ENCODE data around the gene FANCE. TPM values are rescaled to one million over a fixed set of nuclear protein-coding genes. Genes with fewer than 3 reads are reported as not detected.
A peak's percentile ranks its signal among the peaks of the same experiment; 100 is the strongest.
"Not testable (repeated sequence)": the region's sequence is repeated elsewhere in the genome, so short reads cannot be mapped to it uniquely, and the experiment has no call there.

Gene FANCE
- total RNA-seq, 1 experiment from 2014 or later = 12.9 TPM

GRCh38 chr6:35432702-35433101 is 19.4 kb upstream of the FANCE start:
- DNase-seq (ENCODE audit: low read depth) = not testable (repeated sequence)

GRCh38 chr6:35435074-35435837 is 16.9 kb upstream of the FANCE start:
- peak; percentile 39 for DNase-seq (ENCODE audit: low read depth)

- no peak for DNase-seq (ENCODE audit: low read depth)
These were observed 15.9 kb upstream of the FANCE start for GRCh38 chr6:35436071-35436857.

GRCh38 chr6:35438378-35439065 is 13.6 kb upstream of the FANCE start:
- DNase-seq (ENCODE audit: low read depth) = not testable (repeated sequence)

- DNase-seq (ENCODE audit: low read depth) = no peak
These were observed 12.8 kb upstream of the FANCE start for GRCh38 chr6:35439308-35439707.

- DNase-seq (ENCODE audit: low read depth) = no peak
These were observed 10.9 kb upstream of the FANCE start for GRCh38 chr6:35441205-35441604.

- DNase-seq (ENCODE audit: low read depth) = no peak
These were observed 10.5 kb upstream of the FANCE start for GRCh38 chr6:35441642-35442041.

- DNase-seq (ENCODE audit: low read depth) = no peak
These were observed 9.4 kb upstream of the FANCE start for GRCh38 chr6:35442693-35443092.

- DNase-seq (ENCODE audit: low read depth) = no peak
These were observed 8.7 kb upstream of the FANCE start for GRCh38 chr6:35443341-35444030.

GRCh38 chr6:35445691-35446090 is 6.4 kb upstream of the FANCE start:
- peak; percentile 78 for DNase-seq (ENCODE audit: low read depth)

GRCh38 chr6:35448191-35448590 is 3.9 kb upstream of the FANCE start:
- DNase-seq (ENCODE audit: low read depth) = peak; percentile 48

GRCh38 chr6:35449287-35449881 is 2.8 kb upstream of the FANCE start:
- DNase-seq (ENCODE audit: low read depth) = peak; percentile 79

- no peak for DNase-seq (ENCODE audit: low read depth)
These were observed 570 bp upstream of the FANCE start for GRCh38 chr6:35451354-35452182.

- DNase-seq (ENCODE audit: low read depth) = no peak
These were observed 1.1 kb downstream of the FANCE start for GRCh38 chr6:35453236-35453635.

GRCh38 chr6:35454391-35455110 is 2.4 kb downstream of the FANCE start:
- DNase-seq (ENCODE audit: low read depth) = no peak

GRCh38 chr6:35457907-35458306 is 5.8 kb downstream of the FANCE start:
- DNase-seq (ENCODE audit: low read depth) = no peak

GRCh38 chr6:35461270-35461669 is 9.1 kb downstream of the FANCE start:
- DNase-seq (ENCODE audit: low read depth) = no peak

GRCh38 chr6:35463292-35463691 is 11.2 kb downstream of the FANCE start:
- DNase-seq (ENCODE audit: low read depth) = no peak

GRCh38 chr6:35465646-35466045 is 13.5 kb downstream of the FANCE start:
- no peak for DNase-seq (ENCODE audit: low read depth)

Measured in M059J (cell line).